ENCODE data around the gene VPS16.

Gene VPS16

DNA sequence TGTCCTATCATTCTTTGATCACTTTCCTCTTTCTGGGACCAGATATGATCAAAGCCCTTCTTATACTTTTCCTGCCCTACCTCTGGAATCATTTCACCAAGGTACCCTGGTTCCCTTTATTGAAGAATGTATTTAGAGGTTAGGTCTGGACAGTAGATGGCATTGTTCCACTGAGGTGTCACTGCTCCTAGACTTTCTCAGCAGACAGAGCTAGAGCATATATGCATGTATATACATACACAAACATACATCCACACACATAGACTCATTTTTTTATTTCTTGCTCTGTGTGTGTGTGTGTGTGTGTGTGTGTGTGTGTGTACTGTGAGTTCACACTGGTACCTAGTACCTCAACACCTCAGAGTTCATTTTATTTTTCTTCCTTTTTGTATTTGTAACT lies 73.6 kb downstream of the VPS16 start:
- Histone ChIP-seq H3K27ac (replicated peaks) (no peak overlapping the region), H3K27me3 (ENCODE audit: insufficient read depth, poor library complexity, severe bottlenecking) (no peaks in the 10 kb centered on the region), H3K4me3 (replicated peaks; ENCODE audit: insufficient read depth, low read length) (no peak overlapping the region)
- TF ChIP-seq GABPA (IDR thresholded peaks at IDR 0.05; ENCODE audit: low read depth) = no peak
- TF ChIP-seq SPI1 (IDR thresholded peaks at IDR 0.05; ENCODE audit: borderline replicate concordance, low read depth) = no peak
- TF ChIP-seq, protein P1, sequence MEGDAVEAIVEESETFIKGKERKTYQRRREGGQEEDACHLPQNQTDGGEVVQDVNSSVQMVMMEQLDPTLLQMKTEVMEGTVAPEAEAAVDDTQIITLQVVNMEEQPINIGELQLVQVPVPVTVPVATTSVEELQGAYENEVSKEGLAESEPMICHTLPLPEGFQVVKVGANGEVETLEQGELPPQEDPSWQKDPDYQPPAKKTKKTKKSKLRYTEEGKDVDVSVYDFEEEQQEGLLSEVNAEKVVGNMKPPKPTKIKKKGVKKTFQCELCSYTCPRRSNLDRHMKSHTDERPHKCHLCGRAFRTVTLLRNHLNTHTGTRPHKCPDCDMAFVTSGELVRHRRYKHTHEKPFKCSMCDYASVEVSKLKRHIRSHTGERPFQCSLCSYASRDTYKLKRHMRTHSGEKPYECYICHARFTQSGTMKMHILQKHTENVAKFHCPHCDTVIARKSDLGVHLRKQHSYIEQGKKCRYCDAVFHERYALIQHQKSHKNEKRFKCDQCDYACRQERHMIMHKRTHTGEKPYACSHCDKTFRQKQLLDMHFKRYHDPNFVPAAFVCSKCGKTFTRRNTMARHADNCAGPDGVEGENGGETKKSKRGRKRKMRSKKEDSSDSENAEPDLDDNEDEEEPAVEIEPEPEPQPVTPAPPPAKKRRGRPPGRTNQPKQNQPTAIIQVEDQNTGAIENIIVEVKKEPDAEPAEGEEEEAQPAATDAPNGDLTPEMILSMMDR (IDR thresholded peaks at IDR 0.05; ENCODE audit: insufficient read depth, low read length) = peak; percentile 6
- TF ChIP-seq, protein P2, sequence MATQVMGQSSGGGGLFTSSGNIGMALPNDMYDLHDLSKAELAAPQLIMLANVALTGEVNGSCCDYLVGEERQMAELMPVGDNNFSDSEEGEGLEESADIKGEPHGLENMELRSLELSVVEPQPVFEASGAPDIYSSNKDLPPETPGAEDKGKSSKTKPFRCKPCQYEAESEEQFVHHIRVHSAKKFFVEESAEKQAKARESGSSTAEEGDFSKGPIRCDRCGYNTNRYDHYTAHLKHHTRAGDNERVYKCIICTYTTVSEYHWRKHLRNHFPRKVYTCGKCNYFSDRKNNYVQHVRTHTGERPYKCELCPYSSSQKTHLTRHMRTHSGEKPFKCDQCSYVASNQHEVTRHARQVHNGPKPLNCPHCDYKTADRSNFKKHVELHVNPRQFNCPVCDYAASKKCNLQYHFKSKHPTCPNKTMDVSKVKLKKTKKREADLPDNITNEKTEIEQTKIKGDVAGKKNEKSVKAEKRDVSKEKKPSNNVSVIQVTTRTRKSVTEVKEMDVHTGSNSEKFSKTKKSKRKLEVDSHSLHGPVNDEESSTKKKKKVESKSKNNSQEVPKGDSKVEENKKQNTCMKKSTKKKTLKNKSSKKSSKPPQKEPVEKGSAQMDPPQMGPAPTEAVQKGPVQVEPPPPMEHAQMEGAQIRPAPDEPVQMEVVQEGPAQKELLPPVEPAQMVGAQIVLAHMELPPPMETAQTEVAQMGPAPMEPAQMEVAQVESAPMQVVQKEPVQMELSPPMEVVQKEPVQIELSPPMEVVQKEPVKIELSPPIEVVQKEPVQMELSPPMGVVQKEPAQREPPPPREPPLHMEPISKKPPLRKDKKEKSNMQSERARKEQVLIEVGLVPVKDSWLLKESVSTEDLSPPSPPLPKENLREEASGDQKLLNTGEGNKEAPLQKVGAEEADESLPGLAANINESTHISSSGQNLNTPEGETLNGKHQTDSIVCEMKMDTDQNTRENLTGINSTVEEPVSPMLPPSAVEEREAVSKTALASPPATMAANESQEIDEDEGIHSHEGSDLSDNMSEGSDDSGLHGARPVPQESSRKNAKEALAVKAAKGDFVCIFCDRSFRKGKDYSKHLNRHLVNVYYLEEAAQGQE (IDR thresholded peaks at IDR 0.05; ENCODE audit: insufficient replicate concordance, low read depth) = no peak
- TF ChIP-seq POLR2AphosphoS5 (IDR thresholded peaks at IDR 0.05; ENCODE audit: low read depth) = no peak
- DNase-seq (ENCODE audit: low read depth in 1 of 2, low spot score in 1 of 2) = peak in 1 of 2 experiments; percentile 9
